H1 (cell line): Measurements from ENCODE around the gene HS3ST1. TPM values are rescaled to one million over a fixed set of nuclear protein-coding genes. Genes with fewer than 3 reads are reported as not detected.

Experiments used
- CTCF ChIA-PET: fragments of 300-600 bp; sonication (Branson Sonifier 250); formaldehyde crosslinking; loops from one replicate; lab custom pipeline; 2021; ENCODE audit not compliant: partially characterized antibody; lab: Charles Lee
- POLR2A ChIA-PET: fragments of 300-600 bp; sonication (Branson Sonifier 250); formaldehyde crosslinking; loops from one replicate; lab custom pipeline; 2021; ENCODE audit warnings: inconsistent platforms; ENCODE audit not compliant: partially characterized antibody; lab: Charles Lee
- DNase-seq, 2 experiments: peaks; one replicate each; pipeline versions ENCODE4 v3.0.0 to v3.0.0-alpha.2; 2010 to 2022; ENCODE audit warnings: low spot score in 2 of 2, low read depth in 1 of 2, mixed read lengths in 1 of 2
- FAIRE-seq: peaks from 2 replicates; lab custom pipeline; 2011; peaks lifted over from hg19 to GRCh38; lab: Jason Lieb, UNC
- H2AFZ ChIP-seq: 2 replicates; pipeline ENCODE4 v1.8.1; 2012; ENCODE audit warnings: low read length, inconsistent platforms
- H2AK5ac ChIP-seq: 2 replicates; pipeline ENCODE4 v1.6.1; 2013; ENCODE audit warnings: low read depth, low read length
- H2BK120ac ChIP-seq: replicated peaks from 2 replicates; pipeline ENCODE3; 2013; ENCODE audit warnings: low read depth, low read length, inconsistent platforms
- H2BK12ac ChIP-seq: 2 replicates; pipeline ENCODE4 v1.6.1; 2013; ENCODE audit warnings: low read depth, low read length
- H2BK15ac ChIP-seq: 2 replicates; pipeline ENCODE4 v1.6.1; 2013; ENCODE audit warnings: low read length
- H2BK20ac ChIP-seq: 2 replicates; pipeline ENCODE4 v1.6.1; 2013; ENCODE audit warnings: low read length
- H2BK5ac ChIP-seq: 2 replicates; pipeline ENCODE4 v1.6.1; 2013; ENCODE audit warnings: low read depth, low read length
- H3K14ac ChIP-seq: 2 replicates; pipeline ENCODE4 v1.6.1; 2013; ENCODE audit warnings: inconsistent platforms; ENCODE audit not compliant: insufficient read length
- H3K18ac ChIP-seq: 2 replicates; pipeline ENCODE4 v1.6.1; 2013; ENCODE audit warnings: low read length; ENCODE audit errors: extremely low read depth
- H3K23ac ChIP-seq: 2 replicates; pipeline ENCODE4 v1.6.1; 2013; ENCODE audit warnings: inconsistent platforms; ENCODE audit not compliant: insufficient read length
- H3K23me2 ChIP-seq: 2 replicates; pipeline ENCODE4 v1.6.1; 2013; ENCODE audit warnings: low read depth, low read length
- H3K27ac ChIP-seq: 2 replicates; pipeline ENCODE4 v1.6.1; 2011; ENCODE audit warnings: low read depth, low read length, inconsistent platforms
- H3K27me3 ChIP-seq, 4 experiments: replicated peaks in 1 of 4; 1 replicate in 1 of 4; 2 replicates in 3 of 4; pipeline versions ENCODE4 v1.6.1 to v1.8.1; 2011 to 2013; ENCODE audit warnings: low read length in 3 of 4, mild to moderate bottlenecking in 3 of 4, inconsistent platforms in 2 of 4, mixed read lengths in 2 of 4, moderate library complexity in 1 of 4; ENCODE audit not compliant: control insufficient read depth in 3 of 4, insufficient read depth in 3 of 4; ENCODE audit errors: extremely low read depth in 1 of 4
- H3K36me3 ChIP-seq, 4 experiments: 2 replicates each; pipeline versions ENCODE4 v1.6.1 to v1.8.1; 2011 to 2013; ENCODE audit warnings: mild to moderate bottlenecking in 4 of 4, low read length in 3 of 4, moderate library complexity in 2 of 4, control low read depth in 1 of 4, inconsistent platforms in 1 of 4; ENCODE audit not compliant: insufficient read depth in 4 of 4, control insufficient read depth in 2 of 4
- H3K4ac ChIP-seq: replicated peaks from 2 replicates; pipeline ENCODE3; 2013; ENCODE audit warnings: low read length, low read depth, mixed read lengths, inconsistent platforms; ENCODE audit not compliant: insufficient read length
- H3K4me1 ChIP-seq, 4 experiments: replicated peaks in 1 of 4; 1 replicate in 1 of 4; 2 replicates in 3 of 4; pipeline versions ENCODE4 v1.6.1 to v1.8.1; 2011 to 2013; ENCODE audit warnings: low read length in 3 of 4, inconsistent platforms in 2 of 4, mixed read lengths in 1 of 4; ENCODE audit not compliant: insufficient read depth in 4 of 4, control insufficient read depth in 3 of 4
- H3K4me2 ChIP-seq, 2 experiments: 2 replicates each; pipeline versions ENCODE4 v1.6.1 to v1.8.1; 2011 to 2013; ENCODE audit warnings: low read depth in 2 of 2, low read length in 2 of 2, control low read depth in 1 of 2, inconsistent platforms in 1 of 2, mild to moderate bottlenecking in 1 of 2; ENCODE audit not compliant: insufficient read depth in 1 of 2
- H3K4me3 ChIP-seq, 4 experiments: fragments of 200-600, 300-600 bp in 1 of 4; sonication (generic), shearing (Covaris generic), sonication (Bioruptor Twin) in 1 of 4; 2 replicates each; pipeline versions ENCODE4 v1.5.1 to v1.8.1; 2011 to 2016; ENCODE audit warnings: low read length in 4 of 4, low read depth in 3 of 4, control low read depth in 2 of 4, inconsistent platforms in 2 of 4, mild to moderate bottlenecking in 2 of 4, mixed read lengths in 1 of 4, moderate library complexity in 1 of 4; ENCODE audit not compliant: insufficient read depth in 2 of 4; ENCODE audit errors: extremely low read depth in 1 of 4
- H3K56ac ChIP-seq: replicated peaks from 2 replicates; pipeline ENCODE3; 2013; ENCODE audit warnings: low read depth, mild to moderate bottlenecking, mixed read lengths, low read length, inconsistent platforms; ENCODE audit not compliant: insufficient read length
- H3K79me1 ChIP-seq: 2 replicates; pipeline ENCODE4 v1.6.1; 2013; ENCODE audit warnings: low read depth, low read length, control low read depth
- H3K79me2 ChIP-seq, 2 experiments: 2 replicates each; pipeline versions ENCODE4 v1.6.1 to v1.8.1; 2012 to 2013; ENCODE audit warnings: low read length in 2 of 2, mild to moderate bottlenecking in 2 of 2, inconsistent platforms in 1 of 2; ENCODE audit not compliant: insufficient read depth in 2 of 2, control insufficient read depth in 1 of 2
- H3K9ac ChIP-seq, 4 experiments: replicated peaks in 1 of 4; 1 replicate in 1 of 4; 2 replicates in 3 of 4; pipeline versions ENCODE4 v1.6.1 to v1.8.1; 2011 to 2013; ENCODE audit warnings: low read depth in 3 of 4, low read length in 3 of 4, control low read depth in 2 of 4, mild to moderate bottlenecking in 2 of 4, moderate library complexity in 2 of 4, inconsistent platforms in 1 of 4; ENCODE audit errors: extremely low read depth in 1 of 4
- H3K9me3 ChIP-seq, 2 experiments: 2 replicates each; pipeline versions ENCODE4 v1.6.1 to v1.8.1; 2012 to 2013; ENCODE audit warnings: mild to moderate bottlenecking in 2 of 2, moderate library complexity in 2 of 2, control low read depth in 1 of 2, inconsistent platforms in 1 of 2, low read depth in 1 of 2, low read length in 1 of 2, mixed read lengths in 1 of 2; ENCODE audit not compliant: insufficient read depth in 2 of 2
- H4K20me1 ChIP-seq, 2 experiments: replicated peaks in 1 of 2; 2 replicates each; pipeline versions ENCODE3 to v1.8.1; 2011 to 2013; ENCODE audit warnings: inconsistent platforms in 2 of 2, low read length in 2 of 2, mild to moderate bottlenecking in 1 of 2; ENCODE audit not compliant: insufficient read depth in 2 of 2, control insufficient read depth in 1 of 2
- H4K5ac ChIP-seq: 2 replicates; pipeline ENCODE4 v1.6.1; 2013; ENCODE audit warnings: low read length, low read depth, mixed read lengths, inconsistent platforms; ENCODE audit not compliant: insufficient read length
- H4K8ac ChIP-seq: 2 replicates; pipeline ENCODE4 v1.8.0; 2013; ENCODE audit warnings: mild to moderate bottlenecking, moderate library complexity, low read length, inconsistent platforms; ENCODE audit not compliant: insufficient read depth; ENCODE audit errors: extremely low read depth
- H4K91ac ChIP-seq: replicated peaks from 2 replicates; pipeline ENCODE3; 2013; ENCODE audit warnings: low read length, mixed read lengths, inconsistent platforms; ENCODE audit not compliant: insufficient read length
- WGBS, 2 experiments: shearing (Covaris generic) in 1 of 2; methylation state at CpG; one replicate each; pipeline versions ENCODE4 v1.1.6 to v1.1.7; 2013 to 2015; ENCODE audit warnings: low lambda C conversion rate in 2 of 2, mixed read lengths in 2 of 2, inconsistent platforms in 1 of 2, low coverage in 1 of 2, missing lambda C conversion rate in 1 of 2; ENCODE audit not compliant: insufficient replicate concordance in 2 of 2, insufficient coverage in 1 of 2, insufficient read length in 1 of 2; ENCODE audit errors: extremely low coverage in 1 of 2, missing lambda C conversion rate in 1 of 2; 5-methylcytosine and 5-hydroxymethylcytosine counted together
- polyA plus RNA-seq, 7 experiments: library from polyadenylated mRNA; depleted of rRNA in 3 of 7; stranded (reverse) in 5 of 7; unstranded in 2 of 7; fragments of >200 nt in 5 of 7; fragments of 200-250 nt in 2 of 7; gene quantifications; 1 replicate in 5 of 7; 2 replicates in 1 of 7; 4 replicates in 1 of 7; pipeline versions ENCODE4 v1.2.1 to v1.2.3, GENCODE V29; 2011 to 2013; ENCODE audit warnings: missing spikeins in 2 of 7, mixed read lengths in 2 of 7
- total RNA-seq: library from RNA; stranded (reverse); fragmentation: NEBNext Ultra II Directional; extraction: Animal tissue kit (Norgen Biotek cat#: 25700); gene quantifications from 2 replicates; pipeline ENCODE4 v1.2.1, GENCODE V29; 2021

Gene HS3ST1
- total and polyA plus RNA-seq, 2 of the 8 experiments (the other 6 are each of a cell fraction or from before 2014, with no cell fraction given) = 0.50 to 1.5 TPM

DNA sequence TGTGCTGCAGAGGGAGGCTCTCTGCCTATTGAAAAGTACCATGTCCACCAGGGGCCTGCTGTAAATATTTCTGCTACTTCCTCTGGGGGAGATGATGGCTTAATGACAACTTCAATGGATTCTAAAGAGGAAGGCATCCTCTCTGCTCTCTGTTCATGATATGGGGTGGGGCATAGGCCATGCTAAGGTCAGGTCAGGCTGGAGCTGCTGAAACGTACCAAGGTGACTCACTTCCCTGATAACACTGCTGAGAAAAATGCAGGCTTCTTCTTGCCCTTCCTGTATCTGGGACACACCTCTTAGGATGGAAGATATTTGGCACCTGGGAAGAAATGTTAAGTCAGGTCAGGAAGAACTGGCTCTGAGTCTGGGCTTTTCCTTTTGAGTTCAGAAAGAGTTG is 31.5 kb downstream of the HS3ST1 start:
- Histone ChIP-seq H3K23ac (no peak overlapping the region), H2BK12ac (no peak overlapping the region), H2BK15ac (no peak overlapping the region), H2AK5ac (no peak overlapping the region), H2BK5ac (no peak overlapping the region), H4K91ac (no peak overlapping the region), H3K9ac (no peak overlapping the region), H3K4ac (no peak overlapping the region), H3K79me2 (no peaks in the 10 kb centered on the region), H3K4me2 (no peak overlapping the region), H4K8ac (no peak overlapping the region), H2BK20ac (no peak overlapping the region), H3K4me3 (no peak overlapping the region), H2AFZ (no peak overlapping the region), H3K9me3 (peaks cover 0 to 3% of the 10 kb centered on the region in 2 experiments; a peak in 1 of 4 replicates), H3K18ac (no peak overlapping the region), H2BK120ac (no peak overlapping the region), H3K79me1 (no peaks in the 10 kb centered on the region), H4K5ac (no peak overlapping the region), H3K56ac (no peak overlapping the region), H3K4me1 (peaks cover 0 to 4% (median 0%) of the 10 kb centered on the region in 4 experiments; a peak in 1 of 7 replicates), H3K27me3 (no peaks in the 10 kb centered on the region), H3K36me3 (peaks cover 0 to 5% (median 0%) of the 10 kb centered on the region in 4 experiments; a peak in 1 of 8 replicates), H3K23me2 (no peaks in the 10 kb centered on the region), H3K27ac (no peak overlapping the region), H4K20me1 (no peaks in the 10 kb centered on the region), H3K14ac (no peak overlapping the region)
- no peak for FAIRE-seq
- no peak for DNase-seq
- ChIA-PET CTCF (no interaction called here), POLR2A (no interaction called here)
- 57% methylated on average over 1 of the region's 1 CpG; no CpG with 5 or more reads in 1 of the 2 experiments for WGBS, 2 experiments
